Stimulated activated naive CD4-positive, alpha-beta T cell (primary cell): ENCODE results near the gene ZNF780B.
"Not testable (repeated sequence)": the region's sequence is repeated elsewhere in the genome, so short reads cannot be mapped to it uniquely, and the experiment has no call there.

ENCODE experiments used
- DNase-seq, 6 experiments: peaks; one replicate each; lab custom pipeline; 2025; lab: John Stamatoyannopoulos, UW

ZNF780B gene

GRCh38 chr19:40038047-40038446 lies 18.0 kb downstream of the ZNF780B start:
- not testable (repeated sequence) for DNase-seq

GRCh38 chr19:40035996-40036395 lies 20.0 kb downstream of the ZNF780B start:
- DNase-seq, result no peak

GRCh38 chr19:40033989-40034560 lies 22.0 kb downstream of the ZNF780B start:
- no peak for DNase-seq

- no peak for DNase-seq
These were observed 29.4 kb downstream of the ZNF780B start for GRCh38 chr19:40026597-40026970.

GRCh38 chr19:40025938-40026596 lies 30.0 kb downstream of the ZNF780B start:
- no peak for DNase-seq

GRCh38 chr19:40023969-40024368 lies 32.1 kb downstream of the ZNF780B start:
- DNase-seq, result no peak

GRCh38 chr19:40013991-40014390 lies 42.0 kb downstream of the ZNF780B start:
- DNase-seq, result no peak

GRCh38 chr19:40009674-40010073 lies 46.4 kb downstream of the ZNF780B start:
- no peak for DNase-seq

- no peak for DNase-seq
These were observed 49.7 kb downstream of the ZNF780B start for GRCh38 chr19:40006273-40006691.

GRCh38 chr19:40005691-40006272 lies 50.2 kb downstream of the ZNF780B start:
- DNase-seq, result no peak

GRCh38 chr19:39998501-39998900 lies 57.5 kb downstream of the ZNF780B start:
- no peak for DNase-seq

GRCh38 chr19:39997638-39998216 lies 58.3 kb downstream of the ZNF780B start:
- DNase-seq, result peak in 1 of 6 experiments; percentile 5

- peak; percentile 80 to 91 (median 85) for DNase-seq
These were observed 59.0 kb downstream of the ZNF780B start, which contains the start of gene ZNF546 for GRCh38 chr19:39996811-39997637. Gene ZNF546 (plus strand): TSS chr19:39997060. CDS start chr19:39998327, 1,267 bp downstream.

- DNase-seq, result peak in 1 of 6 experiments; percentile 20
These were observed 59.7 kb downstream of the ZNF780B start for GRCh38 chr19:39996218-39996810.

GRCh38 chr19:39995794-39996193 lies 60.2 kb downstream of the ZNF780B start:
- no peak for DNase-seq

GRCh38 chr19:39994361-39994760 lies 61.7 kb downstream of the ZNF780B start:
- DNase-seq, result no peak

GRCh38 chr19:39993605-39994004 lies 62.4 kb downstream of the ZNF780B start:
- no peak for DNase-seq

- no peak for DNase-seq
These were observed 68.4 kb downstream of the ZNF780B start for GRCh38 chr19:39987596-39987995.

- no peak for DNase-seq
These were observed 68.9 kb downstream of the ZNF780B start for GRCh38 chr19:39987167-39987566.

GRCh38 chr19:39986643-39987042 lies 69.4 kb downstream of the ZNF780B start:
- no peak for DNase-seq

GRCh38 chr19:39983695-39984300 lies 72.2 kb downstream of the ZNF780B start:
- no peak for DNase-seq
